OCI-LY3 (cell line): ENCODE data around the gene PPCDC.

Source experiments
- EZH2phosphoT487 ChIP-seq: fragments of 200-600 bp; shearing (Covaris generic); IDR thresholded peaks from 2 replicates; pipeline ENCODE4 v1.6.1; 2018; ENCODE audit warnings: antibody characterized with exemption, mixed run types, low read depth
- TF ChIP-seq, protein P1 (sequence below): fragments of 200-600, 300-600 bp; sonication (generic); IDR thresholded peaks from 2 replicates; pipeline ENCODE4 v1.5.1; 2014; ENCODE audit warnings: antibody characterized with exemption, low read length, low read depth

GRCh38 chr15:75043509-75044257 is 20.3 kb downstream of the PPCDC start:
- TF ChIP-seq, protein P1, sequence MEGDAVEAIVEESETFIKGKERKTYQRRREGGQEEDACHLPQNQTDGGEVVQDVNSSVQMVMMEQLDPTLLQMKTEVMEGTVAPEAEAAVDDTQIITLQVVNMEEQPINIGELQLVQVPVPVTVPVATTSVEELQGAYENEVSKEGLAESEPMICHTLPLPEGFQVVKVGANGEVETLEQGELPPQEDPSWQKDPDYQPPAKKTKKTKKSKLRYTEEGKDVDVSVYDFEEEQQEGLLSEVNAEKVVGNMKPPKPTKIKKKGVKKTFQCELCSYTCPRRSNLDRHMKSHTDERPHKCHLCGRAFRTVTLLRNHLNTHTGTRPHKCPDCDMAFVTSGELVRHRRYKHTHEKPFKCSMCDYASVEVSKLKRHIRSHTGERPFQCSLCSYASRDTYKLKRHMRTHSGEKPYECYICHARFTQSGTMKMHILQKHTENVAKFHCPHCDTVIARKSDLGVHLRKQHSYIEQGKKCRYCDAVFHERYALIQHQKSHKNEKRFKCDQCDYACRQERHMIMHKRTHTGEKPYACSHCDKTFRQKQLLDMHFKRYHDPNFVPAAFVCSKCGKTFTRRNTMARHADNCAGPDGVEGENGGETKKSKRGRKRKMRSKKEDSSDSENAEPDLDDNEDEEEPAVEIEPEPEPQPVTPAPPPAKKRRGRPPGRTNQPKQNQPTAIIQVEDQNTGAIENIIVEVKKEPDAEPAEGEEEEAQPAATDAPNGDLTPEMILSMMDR = peak; percentile 54
- no peak for TF ChIP-seq EZH2phosphoT487
